Nephron progenitor cell (in vitro differentiated cells): ENCODE results near the gene IFNA13.
A peak's percentile ranks its signal among the peaks of the same experiment; 100 is the strongest.

Experiments
- DNase-seq: peaks from one replicate; pipeline ENCODE4 v3.0.0; 2021
- H3K27ac Mint-ChIP-seq: 2 replicates; pipeline ENCODE4 v1.8.0; 2021; ENCODE audit warnings: mild to moderate bottlenecking, moderate library complexity, mixed read lengths
- H3K27me3 Mint-ChIP-seq: 2 replicates; pipeline ENCODE4 v1.8.0; 2021; ENCODE audit warnings: mild to moderate bottlenecking, low read depth, mixed read lengths; ENCODE audit not compliant: poor library complexity
- H3K36me3 Mint-ChIP-seq: 2 replicates; pipeline ENCODE4 v1.8.0; 2021; ENCODE audit warnings: low read depth, mixed read lengths
- H3K4me1 Mint-ChIP-seq: 2 replicates; pipeline ENCODE4 v1.8.0; 2021; ENCODE audit warnings: mixed read lengths
- H3K4me3 Mint-ChIP-seq: 2 replicates; pipeline ENCODE4 v1.8.0; 2021; ENCODE audit warnings: mild to moderate bottlenecking, moderate library complexity, mixed read lengths
- H3K9me3 Mint-ChIP-seq: 2 replicates; pipeline ENCODE4 v1.8.0; 2021; ENCODE audit warnings: mild to moderate bottlenecking, moderate library complexity, mixed read lengths
- TF ChIP-seq, protein P1 (sequence below): fragments of 200-600 bp; sonication (generic); IDR thresholded peaks from 2 replicates; pipeline ENCODE4 v1.5.0; 2021; ENCODE audit warnings: antibody characterized with exemption

Gene IFNA13

DNA sequence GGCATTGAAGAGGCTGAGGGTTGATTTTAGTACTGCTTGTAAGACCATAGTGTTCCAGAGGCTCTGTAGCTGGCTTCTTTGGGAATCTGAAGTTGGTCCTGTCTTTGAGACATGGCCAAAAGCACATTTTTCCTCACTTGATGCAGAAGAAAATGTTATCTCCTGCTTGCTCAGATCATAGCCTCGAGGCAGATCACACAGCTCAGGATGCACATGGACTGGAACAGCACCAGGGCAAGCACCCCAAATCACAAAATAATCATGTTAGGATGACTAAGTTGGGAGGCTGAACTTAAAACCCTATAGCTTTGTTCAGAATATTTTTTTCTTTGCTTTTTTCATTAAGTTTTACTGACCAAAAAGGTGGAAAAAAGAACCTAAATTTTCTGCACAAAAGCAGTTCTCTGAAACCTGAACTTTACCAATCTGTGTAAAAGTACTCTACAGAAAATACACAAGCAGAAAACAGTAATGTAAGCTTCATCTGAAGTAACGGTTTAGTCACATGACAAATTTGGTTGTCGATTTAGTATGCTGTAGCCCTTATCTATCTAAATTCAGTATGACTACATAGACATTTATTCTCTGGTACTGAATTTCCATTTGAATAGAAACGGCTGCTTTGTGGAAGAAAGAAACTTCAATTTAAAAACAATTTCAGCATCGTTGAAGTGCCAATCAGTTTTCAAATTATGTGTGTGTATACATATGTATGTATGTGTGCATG is 36.0 kb downstream of the IFNA13 start:
- Mint-ChIP-seq H3K4me3 (peak overlapping the region; percentile 62), H3K27ac (no peak overlapping the region), H3K9me3 (no peaks in the 10 kb centered on the region), H3K36me3 (peaks cover 16% of the 10 kb centered on the region), H3K4me1 (peaks cover 50% of the 10 kb centered on the region), H3K27me3 (no peaks in the 10 kb centered on the region)
- no peak for DNase-seq
- TF ChIP-seq, protein P1, sequence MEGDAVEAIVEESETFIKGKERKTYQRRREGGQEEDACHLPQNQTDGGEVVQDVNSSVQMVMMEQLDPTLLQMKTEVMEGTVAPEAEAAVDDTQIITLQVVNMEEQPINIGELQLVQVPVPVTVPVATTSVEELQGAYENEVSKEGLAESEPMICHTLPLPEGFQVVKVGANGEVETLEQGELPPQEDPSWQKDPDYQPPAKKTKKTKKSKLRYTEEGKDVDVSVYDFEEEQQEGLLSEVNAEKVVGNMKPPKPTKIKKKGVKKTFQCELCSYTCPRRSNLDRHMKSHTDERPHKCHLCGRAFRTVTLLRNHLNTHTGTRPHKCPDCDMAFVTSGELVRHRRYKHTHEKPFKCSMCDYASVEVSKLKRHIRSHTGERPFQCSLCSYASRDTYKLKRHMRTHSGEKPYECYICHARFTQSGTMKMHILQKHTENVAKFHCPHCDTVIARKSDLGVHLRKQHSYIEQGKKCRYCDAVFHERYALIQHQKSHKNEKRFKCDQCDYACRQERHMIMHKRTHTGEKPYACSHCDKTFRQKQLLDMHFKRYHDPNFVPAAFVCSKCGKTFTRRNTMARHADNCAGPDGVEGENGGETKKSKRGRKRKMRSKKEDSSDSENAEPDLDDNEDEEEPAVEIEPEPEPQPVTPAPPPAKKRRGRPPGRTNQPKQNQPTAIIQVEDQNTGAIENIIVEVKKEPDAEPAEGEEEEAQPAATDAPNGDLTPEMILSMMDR, result no peak

DNA sequence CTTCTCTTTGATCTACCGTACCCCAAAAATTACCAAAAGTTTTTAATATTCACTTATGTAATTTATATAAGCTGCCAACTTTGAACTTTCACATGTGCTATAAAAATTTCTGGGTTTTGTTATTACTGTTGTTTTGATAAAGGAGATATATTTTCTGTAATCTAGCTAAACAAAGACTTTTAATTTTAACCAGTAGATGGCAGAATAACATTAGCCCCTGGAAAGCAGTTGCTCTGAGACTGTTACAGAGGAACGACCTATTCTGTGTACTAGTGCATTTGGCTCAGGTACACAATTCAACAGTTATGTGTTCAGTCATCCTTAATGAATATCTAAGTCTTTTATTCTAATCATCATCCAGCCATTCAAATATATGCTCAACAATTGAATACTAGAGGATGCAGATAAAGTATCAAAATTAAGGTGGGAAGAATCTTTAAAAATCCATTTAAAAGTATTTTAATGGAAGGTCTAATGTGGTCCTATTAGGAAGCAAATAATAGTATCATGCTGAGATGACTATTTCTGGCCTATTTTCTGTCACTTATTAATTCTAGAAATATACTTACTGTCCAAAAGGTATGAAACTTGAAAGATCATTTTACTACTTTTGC is 41.2 kb downstream of the IFNA13 start:
- TF ChIP-seq, protein P1, result peak; percentile 82
- peak; percentile 9 for DNase-seq
- Mint-ChIP-seq H3K36me3 (peaks cover 16% of the 10 kb centered on the region), H3K4me3 (no peak overlapping the region), H3K27me3 (no peaks in the 10 kb centered on the region), H3K9me3 (no peaks in the 10 kb centered on the region), H3K4me1 (peaks cover 24% of the 10 kb centered on the region), H3K27ac (no peak overlapping the region)

DNA sequence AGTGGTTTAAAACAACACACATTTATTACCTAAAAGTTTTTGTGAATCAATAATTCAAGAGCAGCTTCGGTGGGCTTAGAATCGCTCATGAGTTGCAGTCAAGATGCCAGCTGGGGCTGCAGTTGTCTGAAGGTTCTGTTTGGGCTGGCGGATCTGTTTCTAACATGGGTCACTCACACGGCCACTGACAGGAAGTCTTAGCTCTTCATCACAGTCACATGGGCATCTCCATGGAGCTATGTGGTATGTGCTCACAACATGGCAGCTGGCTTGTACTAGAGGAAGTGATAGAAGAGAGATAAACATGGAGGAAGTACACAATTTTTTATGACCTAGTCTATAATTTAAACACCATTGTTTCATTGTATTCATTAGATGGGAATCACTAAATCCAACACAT is 43.8 kb downstream of the IFNA13 start:
- no peaks in the 10 kb centered on the region for H3K27me3 Mint-ChIP-seq
- no peak for DNase-seq

DNA sequence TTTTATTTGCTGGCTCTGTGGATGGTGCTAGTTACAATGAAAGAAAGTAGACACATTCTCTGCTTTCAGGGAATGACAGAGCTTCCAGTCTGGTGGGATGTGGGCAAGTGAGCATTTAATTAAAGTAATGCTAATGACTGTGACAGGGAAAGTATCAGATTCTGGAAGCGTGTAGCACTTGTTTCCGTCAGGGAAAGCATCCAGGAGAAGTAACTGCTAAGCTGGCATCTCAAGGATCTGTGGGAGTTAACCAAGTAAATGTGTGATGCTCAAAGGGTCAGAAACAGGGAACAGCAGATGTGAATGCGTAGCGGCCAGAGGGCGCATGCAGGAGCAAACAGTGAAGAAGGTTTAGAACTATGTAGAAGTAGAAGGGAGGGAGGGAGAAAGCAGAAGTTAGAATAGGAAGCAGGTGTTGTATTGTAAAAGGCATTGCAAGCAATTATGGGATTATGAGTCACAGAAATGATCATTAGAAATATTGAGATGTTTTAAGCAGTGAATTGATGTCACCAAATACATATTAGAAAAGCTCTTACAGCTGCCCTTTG is 44.9 kb downstream of the IFNA13 start:
- DNase-seq, result no peak
- TF ChIP-seq, protein P1, result no peak
- Mint-ChIP-seq H3K4me3 (no peak overlapping the region), H3K9me3 (no peaks in the 10 kb centered on the region), H3K27ac (peak overlapping the region; percentile 16), H3K27me3 (no peaks in the 10 kb centered on the region), H3K4me1 (peaks cover 7% of the 10 kb centered on the region), H3K36me3 (peaks cover 16% of the 10 kb centered on the region)

More for the DNA sequence above, 43.8 kb downstream of the IFNA13 start:
- Mint-ChIP-seq H3K36me3 (peaks cover 16% of the 10 kb centered on the region), H3K4me1 (peaks cover 7% of the 10 kb centered on the region), H3K4me3 (no peak overlapping the region), H3K27ac (no peak overlapping the region), H3K9me3 (no peaks in the 10 kb centered on the region)
- TF ChIP-seq, protein P1, result no peak

DNA sequence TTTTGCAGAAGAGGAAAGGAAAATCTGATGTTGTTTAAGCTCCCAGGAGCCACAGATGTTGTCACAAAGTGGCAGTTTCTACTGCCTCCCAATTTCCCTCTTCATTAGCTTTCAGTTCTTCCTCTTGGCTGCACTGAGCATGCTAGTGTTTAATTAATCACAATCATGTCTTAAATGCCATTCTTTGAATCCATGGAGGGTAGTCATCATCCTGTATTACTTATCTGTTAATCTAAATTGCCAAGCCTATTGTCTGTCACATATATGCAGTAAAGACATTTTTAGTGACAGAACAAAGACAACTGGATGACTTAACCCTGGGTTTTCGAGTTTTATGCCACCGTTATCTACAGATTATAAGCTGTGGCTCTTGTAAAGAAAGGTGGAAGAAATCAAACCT is 47.4 kb downstream of the IFNA13 start:
- TF ChIP-seq, protein P1, result no peak
- H3K27me3 Mint-ChIP-seq, result peaks cover 3% of the 10 kb centered on the region
- peaks cover 16% of the 10 kb centered on the region for H3K36me3 Mint-ChIP-seq

More for the DNA sequence above, 47.4 kb downstream of the IFNA13 start:
- Mint-ChIP-seq H3K4me3 (no peak overlapping the region), H3K4me1 (peaks cover 7% of the 10 kb centered on the region), H3K27ac (no peak overlapping the region), H3K9me3 (no peaks in the 10 kb centered on the region)
- DNase-seq, result no peak
